Ovary (tissue), 3 donors: Measurements from ENCODE around the gene GDPD4.

ENCODE experiments used
- CTCF ChIP-seq, 3 donors: fragments of 450-650 bp in 2 of 3; fragments of 200-600 bp in 1 of 3; IDR thresholded peaks; one replicate each; pipeline versions ENCODE4 v1.5.1 to v1.8.0; 2016 to 2022; ENCODE audit warnings: antibody characterized with exemption in 3 of 3, mild to moderate bottlenecking in 1 of 3
- EP300 ChIP-seq: sonication (generic); formaldehyde crosslinking; IDR thresholded peaks from one replicate; pipeline ENCODE4 v1.6.1; 2017; ENCODE audit warnings: antibody characterized with exemption
- POLR2A ChIP-seq: fragments of 450-650 bp; IDR thresholded peaks from one replicate; pipeline ENCODE4 v1.6.1; 2017; ENCODE audit warnings: antibody characterized with exemption, mild to moderate bottlenecking, moderate library complexity
- donor health status: DM: no; HTN: no; CAD: no.

GRCh38 chr11:77204754-77205466 lies 96.6 kb downstream of the GDPD4 start:
- no peak for TF ChIP-seq POLR2A
- TF ChIP-seq CTCF (IDR thresholded peaks at IDR 0.05): no peak
- no peak for TF ChIP-seq EP300
